Muscle of leg (tissue), 11 donors: ENCODE measurements around the gene PSEN2. TPM values are rescaled to one million over a fixed set of nuclear protein-coding genes. Genes with fewer than 3 reads are reported as not detected.

Source experiments
- DNase-seq: peaks from one replicate; pipeline ENCODE4 v3.0.0; 2013
- H3K27ac ChIP-seq: one replicate; pipeline ENCODE4 v1.5.1; 2013; ENCODE audit warnings: mild to moderate bottlenecking, low read length, control low read depth
- H3K27me3 ChIP-seq: one replicate; pipeline ENCODE4 v1.6.1; 2013; ENCODE audit warnings: low read length; ENCODE audit not compliant: control insufficient read depth, insufficient read depth
- H3K36me3 ChIP-seq: one replicate; pipeline ENCODE4 v1.6.1; 2013; ENCODE audit warnings: low read length; ENCODE audit not compliant: control insufficient read depth, insufficient read depth
- H3K4me1 ChIP-seq: one replicate; pipeline ENCODE4 v1.6.1; 2013; ENCODE audit warnings: low read length; ENCODE audit not compliant: control insufficient read depth, insufficient read depth
- H3K4me3 ChIP-seq: one replicate; pipeline ENCODE4 v1.5.1; 2013; ENCODE audit warnings: low read length, control low read depth
- H3K9me3 ChIP-seq: replicated peaks from 2 replicates; pipeline ENCODE4 v1.6.1; 2013; ENCODE audit warnings: low read depth, low read length; ENCODE audit not compliant: control insufficient read depth
- WGBS: methylation state at CpG from one replicate; pipeline ENCODE4 v1.1.5; 2013; ENCODE audit warnings: missing lambda C conversion rate; ENCODE audit not compliant: insufficient coverage; 5-methylcytosine and 5-hydroxymethylcytosine counted together
- polyA plus RNA-seq, 8 donors: library from polyadenylated mRNA; unstranded; fragments of 120-200 nt; gene quantifications; one replicate each; pipeline versions ENCODE4 v1.2.1 to v1.2.3, GENCODE V29; 2013; ENCODE audit warnings: inconsistent platforms in 1 of 8, low replicate concordance in 1 of 8; ENCODE audit not compliant: insufficient read length in 8 of 8, insufficient read depth in 1 of 8
- total RNA-seq: library from RNA; stranded (reverse); fragments of 120-200 nt; gene quantifications from one replicate; pipeline ENCODE4 v1.2.4, GENCODE V29; 2013

The PSEN2 gene
- total and polyA plus RNA-seq, 9 donors = 67.7 to 142 (median 108) TPM

DNA sequence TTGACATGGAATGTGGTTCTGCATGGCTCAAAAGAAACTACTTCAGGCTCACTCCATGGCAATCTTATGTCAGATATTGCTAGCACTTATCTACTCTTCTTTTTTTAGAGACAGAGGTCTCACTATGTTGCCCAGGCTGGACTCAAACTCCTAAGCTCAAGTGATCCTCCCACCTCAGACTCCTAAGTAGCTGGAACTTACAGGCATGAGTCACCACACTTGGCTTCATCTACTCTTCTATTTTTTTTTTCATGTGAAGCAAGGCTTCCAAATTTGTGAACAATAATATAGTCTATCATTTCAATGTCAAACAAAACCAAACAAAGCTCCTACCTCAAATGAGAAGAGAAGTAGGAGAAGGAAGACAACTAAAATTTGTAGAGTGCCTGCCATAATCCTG is 7.5 kb upstream of the PSEN2 start:
- DNase-seq = no peak
- no peaks in the 10 kb centered on the region for H3K36me3 ChIP-seq
- H3K27ac ChIP-seq = no peak overlapping the region
- H3K9me3 ChIP-seq = no peaks in the 10 kb centered on the region
- no peak overlapping the region for H3K4me3 ChIP-seq
- no peaks in the 10 kb centered on the region for H3K4me1 ChIP-seq
- H3K27me3 ChIP-seq = no peaks in the 10 kb centered on the region

DNA sequence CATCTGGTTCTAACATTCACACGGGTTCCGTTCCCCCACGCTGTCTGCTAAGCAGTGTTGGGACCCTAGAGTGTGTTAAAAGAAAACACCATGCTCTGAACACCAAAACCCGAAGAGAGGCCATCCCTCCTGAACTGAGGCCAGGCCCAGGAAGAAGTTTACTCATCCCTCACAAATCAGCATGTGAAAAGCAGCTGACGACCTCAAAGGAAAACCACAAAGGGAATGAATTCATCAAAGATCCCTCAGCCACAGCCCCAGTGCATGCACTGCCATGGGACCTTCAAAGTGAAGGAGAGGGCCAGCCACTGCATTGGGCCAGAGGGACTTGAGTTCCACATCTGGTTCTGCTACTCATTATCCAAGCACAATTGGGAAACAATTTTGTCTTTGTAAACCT is 7.0 kb upstream of the PSEN2 start:
- DNase-seq = no peak
- Histone ChIP-seq H3K27ac (no peak overlapping the region), H3K4me3 (no peak overlapping the region), H3K27me3 (no peaks in the 10 kb centered on the region), H3K9me3 (no peaks in the 10 kb centered on the region), H3K36me3 (no peaks in the 10 kb centered on the region), H3K4me1 (no peaks in the 10 kb centered on the region)
- 20% methylated on average over 2 of the region's 5 CpGs for WGBS

DNA sequence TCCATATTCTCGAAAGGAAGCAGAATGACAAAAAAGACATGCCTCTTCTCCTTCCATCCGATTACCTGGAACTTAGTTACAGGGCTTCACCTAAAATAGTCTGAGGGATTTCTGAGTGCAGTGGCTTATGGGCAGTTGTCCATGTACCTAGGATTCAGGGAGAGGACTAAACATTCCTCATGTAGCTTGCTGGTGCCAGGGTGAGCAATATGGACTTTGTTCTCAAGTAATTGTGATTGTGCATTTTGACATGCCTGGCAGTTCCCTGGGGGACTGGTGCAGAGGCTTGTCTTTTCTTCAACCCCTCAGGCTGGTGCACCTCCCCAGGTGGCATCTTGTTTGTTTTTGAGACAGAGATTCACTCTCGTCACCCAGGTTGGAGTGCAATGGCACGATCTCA is 6.1 kb upstream of the PSEN2 start:
- H3K4me3 ChIP-seq = no peak overlapping the region
- no peak for DNase-seq
- no peaks in the 10 kb centered on the region for H3K4me1 ChIP-seq
- no peak overlapping the region for H3K27ac ChIP-seq
- WGBS = 90% methylated on average over 2 of the region's 4 CpGs
- peaks cover 3% of the 10 kb centered on the region for H3K9me3 ChIP-seq
- H3K36me3 ChIP-seq = no peaks in the 10 kb centered on the region
- no peaks in the 10 kb centered on the region for H3K27me3 ChIP-seq

DNA sequence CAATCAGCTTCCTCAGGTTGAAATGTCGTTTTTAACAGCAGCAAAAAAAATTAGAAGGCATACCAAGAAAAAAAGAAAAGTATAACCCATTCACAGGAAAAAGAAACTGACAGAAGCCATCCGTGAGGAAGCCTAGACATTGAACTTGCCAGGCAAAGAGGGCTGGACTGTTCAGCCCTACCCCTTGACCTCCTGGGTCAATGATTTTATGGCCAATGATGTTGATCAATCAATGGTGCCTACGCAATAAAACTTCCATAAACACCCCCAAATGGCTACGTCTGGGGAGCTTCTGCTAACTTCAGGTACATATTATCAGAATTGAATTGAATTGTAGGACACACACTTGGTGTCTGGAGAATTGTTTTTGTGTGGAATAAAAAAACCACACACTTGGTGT is 4.8 kb upstream of the PSEN2 start:
- H3K9me3 ChIP-seq = peaks cover 3% of the 10 kb centered on the region
- no peak for DNase-seq
- H3K4me1 ChIP-seq = peaks cover 4% of the 10 kb centered on the region
- no peaks in the 10 kb centered on the region for H3K36me3 ChIP-seq
- no CpG with 5 or more reads among the region's 4 CpGs for WGBS
- no peaks in the 10 kb centered on the region for H3K27me3 ChIP-seq
- H3K4me3 ChIP-seq = no peak overlapping the region
- H3K27ac ChIP-seq = no peak overlapping the region

DNA sequence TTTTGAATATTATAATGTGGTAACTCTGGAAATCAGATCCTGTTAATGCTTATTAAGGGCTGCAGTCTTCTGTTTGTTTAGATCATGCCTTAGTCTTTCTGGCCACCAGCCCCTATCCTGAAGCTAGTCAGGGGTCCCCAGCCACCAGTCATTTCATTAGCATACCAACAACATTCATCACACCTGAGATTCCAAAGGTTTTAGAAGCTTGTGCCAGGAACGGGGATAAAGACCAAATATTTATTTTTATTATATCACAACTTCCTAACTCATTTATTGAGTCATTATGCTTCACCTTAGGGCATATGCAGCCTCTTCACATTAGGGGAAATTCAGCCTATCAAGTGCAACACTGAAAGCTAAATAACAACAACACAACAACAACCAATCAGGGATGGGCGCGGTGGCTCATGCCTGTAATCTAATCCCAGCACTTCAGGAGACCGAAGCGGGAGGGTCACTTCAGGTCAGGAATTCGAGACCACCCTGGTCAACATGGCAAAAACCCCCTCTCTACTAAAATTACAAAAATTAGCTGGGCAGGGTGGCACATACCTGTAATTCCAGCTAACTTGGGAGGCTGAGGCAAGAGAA is 2.9 kb upstream of the PSEN2 start:
- 54% methylated on average over 4 of the region's 6 CpGs for WGBS
- Histone ChIP-seq H3K27ac (no peak overlapping the region), H3K4me1 (peaks cover 18% of the 10 kb centered on the region), H3K36me3 (no peaks in the 10 kb centered on the region), H3K27me3 (no peaks in the 10 kb centered on the region), H3K9me3 (peaks cover 3% of the 10 kb centered on the region), H3K4me3 (no peak overlapping the region)
- DNase-seq = no peak

GRCh38 chr1:226868726-226869125 is 1.7 kb upstream of the PSEN2 start:
- no peaks in the 10 kb centered on the region for H3K36me3 ChIP-seq
- no peak overlapping the region for H3K27ac ChIP-seq
- H3K9me3 ChIP-seq = peaks cover 3% of the 10 kb centered on the region
- no peak overlapping the region for H3K4me3 ChIP-seq
- peaks cover 22% of the 10 kb centered on the region for H3K4me1 ChIP-seq
- DNase-seq = no peak
- no peaks in the 10 kb centered on the region for H3K27me3 ChIP-seq
- no CpG with 5 or more reads among the region's 1 CpG for WGBS

DNA sequence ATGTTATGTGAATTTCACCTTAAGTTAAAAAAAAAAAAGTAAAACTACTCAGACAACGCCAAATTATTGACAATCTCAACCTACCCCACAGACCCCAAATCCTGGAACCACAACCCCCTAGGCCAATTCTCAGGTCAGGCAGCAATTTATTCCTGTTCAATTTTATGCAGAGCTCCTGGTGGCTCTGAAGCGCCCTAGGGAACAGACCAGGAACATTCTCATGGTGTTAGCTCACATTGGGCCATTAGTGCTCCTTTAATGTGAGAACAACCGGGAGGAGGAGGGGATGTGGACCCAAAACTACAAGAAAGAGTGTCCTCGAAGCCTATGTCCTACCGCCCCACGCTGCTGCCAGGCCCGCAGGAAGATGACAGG is 403 bp upstream of the PSEN2 start:
- H3K9me3 ChIP-seq = peaks cover 3% of the 10 kb centered on the region
- H3K27ac ChIP-seq = peak overlapping the region; percentile 76
- H3K4me3 ChIP-seq = peak overlapping the region; percentile 39
- peaks cover 32% of the 10 kb centered on the region for H3K4me1 ChIP-seq
- no peaks in the 10 kb centered on the region for H3K27me3 ChIP-seq
- WGBS = 16% methylated on average over 6 of the region's 7 CpGs
- DNase-seq = no peak
- H3K36me3 ChIP-seq = peaks cover 2% of the 10 kb centered on the region

DNA sequence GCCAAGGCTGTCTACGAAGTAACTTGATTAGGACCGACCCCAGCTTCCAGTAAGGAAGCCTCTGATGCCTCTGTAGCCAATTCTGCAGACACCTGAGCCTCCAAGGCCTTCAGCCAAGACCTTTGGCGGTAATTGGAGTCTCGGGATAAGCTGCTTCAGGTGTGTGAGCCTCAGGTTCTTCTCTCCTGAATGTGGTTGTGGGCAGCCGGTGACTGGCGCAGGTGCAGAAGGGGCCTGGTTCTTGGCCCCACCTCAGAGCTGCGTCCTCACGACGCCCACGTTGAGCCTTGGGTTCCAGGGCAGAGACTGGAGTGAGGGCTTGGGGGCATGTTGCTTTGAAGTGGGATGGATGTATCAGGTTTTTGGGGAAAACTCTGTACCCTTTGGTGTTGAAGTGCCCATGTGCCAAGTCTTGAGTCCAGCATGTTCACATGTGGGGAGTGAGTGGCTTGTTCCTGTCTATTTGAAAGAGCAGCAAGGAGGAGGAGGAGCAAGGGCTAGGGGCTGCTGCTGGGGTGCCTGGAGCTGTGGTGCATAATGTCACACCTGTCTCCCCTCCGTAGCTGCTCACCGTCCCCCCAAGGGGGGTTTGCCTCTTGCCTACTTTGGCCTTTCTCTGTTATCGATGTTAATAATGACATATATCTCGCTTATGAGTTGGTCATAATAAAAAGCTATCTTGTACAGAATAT is 1.4 kb downstream of the PSEN2 start:
- peaks cover 3% of the 10 kb centered on the region for H3K9me3 ChIP-seq
- WGBS = 81% methylated on average over 10 of the region's 14 CpGs
- no peaks in the 10 kb centered on the region for H3K27me3 ChIP-seq
- H3K36me3 ChIP-seq = peaks cover 11% of the 10 kb centered on the region
- peaks cover 44% of the 10 kb centered on the region for H3K4me1 ChIP-seq
- DNase-seq = no peak
- H3K4me3 ChIP-seq = peak overlapping the region; percentile 51
- H3K27ac ChIP-seq = peak overlapping the region; percentile 86

GRCh38 chr1:226872437-226872836 is 2.0 kb downstream of the PSEN2 start:
- WGBS = 76% methylated on average over 2 of the region's 7 CpGs
- peak; percentile 85 for DNase-seq
- Histone ChIP-seq H3K36me3 (peaks cover 17% of the 10 kb centered on the region), H3K27me3 (no peaks in the 10 kb centered on the region), H3K27ac (peak overlapping the region; percentile 86), H3K9me3 (peaks cover 3% of the 10 kb centered on the region), H3K4me3 (peak overlapping the region; percentile 51), H3K4me1 (peaks cover 44% of the 10 kb centered on the region)

DNA sequence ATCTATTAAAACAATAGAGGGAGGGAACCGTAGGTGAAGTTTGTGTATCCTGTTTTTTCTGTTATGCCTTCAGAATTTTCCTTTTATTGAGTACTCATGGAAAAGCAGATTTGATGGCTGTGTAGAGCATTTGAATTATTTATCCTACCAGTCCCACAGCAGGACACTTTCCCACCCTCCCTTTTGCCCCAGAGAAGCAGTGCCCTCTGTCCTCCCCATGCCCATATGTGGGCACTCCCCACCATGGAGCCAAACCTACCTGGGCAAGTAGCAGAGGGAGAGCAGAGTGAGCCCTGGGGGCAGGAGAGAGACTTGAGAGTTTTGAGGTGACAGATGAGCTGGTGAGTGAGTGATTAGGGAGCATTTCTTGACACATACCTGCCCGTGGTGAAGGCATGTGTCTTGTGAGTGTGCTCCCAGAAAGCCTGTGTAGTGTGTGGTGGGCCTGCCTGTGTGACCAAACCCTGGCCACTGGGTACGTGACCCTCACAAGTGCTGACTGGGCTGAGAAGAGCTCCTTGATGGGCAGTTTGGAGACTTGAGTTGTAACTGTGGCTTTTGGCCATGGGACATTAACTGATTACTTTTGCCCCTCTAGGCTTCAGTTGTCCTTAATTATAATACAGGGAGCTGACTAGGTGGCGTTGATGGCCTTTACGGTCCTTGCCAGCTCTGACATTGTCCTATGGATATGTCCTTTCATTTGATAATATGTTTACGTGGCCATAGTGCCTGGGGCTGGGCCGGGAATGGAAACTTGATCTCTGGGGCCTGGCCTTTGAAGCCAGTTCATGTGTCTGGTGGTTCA is 3.6 kb downstream of the PSEN2 start:
- Histone ChIP-seq H3K27ac (peak overlapping the region; percentile 86), H3K9me3 (peaks cover 2% of the 10 kb centered on the region), H3K4me1 (peaks cover 53% of the 10 kb centered on the region), H3K27me3 (no peaks in the 10 kb centered on the region), H3K36me3 (peaks cover 26% of the 10 kb centered on the region), H3K4me3 (no peak overlapping the region)
- WGBS = 72% methylated on average over 4 of the region's 7 CpGs
- DNase-seq = peak; percentile 29
